OCI-LY7 (cell line): ENCODE measurements around the gene IL17REL. TPM values are rescaled to one million over a fixed set of nuclear protein-coding genes. Genes with fewer than 3 reads are reported as not detected.

Source experiments
- BruUV-seq: library from RNA; stranded (reverse); fragments of 400-500 nt; replicated peaks from 2 replicates; lab custom pipeline; 2021; lab: Mats Ljungman, UMichigan
- CTCF ChIA-PET: fragments of 300-600 bp; sonication (Branson Sonifier 250); formaldehyde crosslinking; loops from one replicate; lab custom pipeline; 2022; ENCODE audit warnings: antibody characterized with exemption; ENCODE audit not compliant: unreplicated experiment; lab: Charles Lee
- POLR2A ChIA-PET: fragments of 300-600 bp; sonication (Branson Sonifier 250); formaldehyde crosslinking; loops from one replicate; lab custom pipeline; 2022; ENCODE audit warnings: antibody characterized with exemption; lab: Charles Lee
- DNase-seq: peaks from one replicate; pipeline ENCODE4 v3.0.0-alpha.2; 2015; ENCODE audit warnings: low spot score
- H2AFZ ChIP-seq: fragments of 200-600 bp; sonication (generic), shearing (Covaris generic); 2 replicates; pipeline ENCODE4 v1.6.1; 2014; ENCODE audit warnings: mild to moderate bottlenecking, antibody characterized with exemption, low read length, moderate library complexity
- H3K27ac ChIP-seq: fragments of 200-600 bp; sonication (generic); 2 replicates; pipeline ENCODE4 v1.5.1; 2014; ENCODE audit warnings: mixed run types, low read depth, mild to moderate bottlenecking, moderate library complexity, low read length, inconsistent platforms; ENCODE audit not compliant: poor library complexity, severe bottlenecking
- H3K36me3 ChIP-seq: fragments of 200-600 bp; sonication (generic); 2 replicates; pipeline ENCODE4 v1.6.1; 2014; ENCODE audit warnings: mild to moderate bottlenecking, antibody characterized with exemption, low read length, moderate library complexity, mixed read lengths; ENCODE audit not compliant: insufficient read depth
- H3K4me1 ChIP-seq: fragments of 200-600 bp; sonication (generic); 2 replicates; pipeline ENCODE4 v1.5.1; 2014; ENCODE audit warnings: mild to moderate bottlenecking, low read length; ENCODE audit not compliant: insufficient read depth, poor library complexity, severe bottlenecking
- H3K4me2 ChIP-seq: fragments of 200-600 bp; sonication (generic); 2 replicates; pipeline ENCODE4 v1.6.1; 2014; ENCODE audit warnings: mild to moderate bottlenecking, low read length
- H3K4me3 ChIP-seq: fragments of 200-600 bp; sonication (generic); 2 replicates; pipeline ENCODE4 v1.5.1; 2014; ENCODE audit warnings: mild to moderate bottlenecking, low read depth, low read length; ENCODE audit not compliant: poor library complexity, severe bottlenecking
- H3K79me2 ChIP-seq: fragments of 200-600 bp; sonication (generic); 2 replicates; pipeline ENCODE4 v1.6.1; 2016; ENCODE audit warnings: low read depth, mild to moderate bottlenecking, low read length, moderate library complexity, mixed read lengths; ENCODE audit not compliant: insufficient read depth
- H3K9me2 ChIP-seq: fragments of 200-600 bp; sonication (generic); 2 replicates; pipeline ENCODE4 v1.6.1; 2016; ENCODE audit warnings: mild to moderate bottlenecking, low read length, mixed read lengths; ENCODE audit not compliant: insufficient read depth
- H3K9me3 ChIP-seq: fragments of 200-600 bp; sonication (generic); 2 replicates; pipeline ENCODE4 v1.6.1; 2014; ENCODE audit warnings: mild to moderate bottlenecking, mixed run types, low read length, mixed read lengths
- H4K20me1 ChIP-seq: fragments of 200-600 bp; sonication (generic); 2 replicates; pipeline ENCODE4 v1.6.1; 2014; ENCODE audit warnings: mild to moderate bottlenecking, antibody characterized with exemption, low read length, moderate library complexity, mixed read lengths; ENCODE audit not compliant: insufficient read depth
- EZH2phosphoT487 ChIP-seq: fragments of 200-600 bp; sonication (generic); IDR thresholded peaks from 2 replicates; pipeline ENCODE4 v1.6.1; 2018; ENCODE audit warnings: low read depth, borderline replicate concordance, mild to moderate bottlenecking, mixed run types, antibody characterized with exemption, low read length, moderate library complexity, mixed read lengths
- intact Hi-C: fragments of 100-400 bp; cut with micrococcal nuclease; formaldehyde crosslinking; loops from one replicate; pipeline ENCODE4 v1.10.0; 2022; ENCODE audit not compliant: unreplicated experiment
- total RNA-seq, 2 experiments: library from RNA; depleted of rRNA in 1 of 2; stranded (reverse); fragments of >200 nt in 1 of 2; shearing (Covaris generic) in 1 of 2; gene quantifications; 2 replicates each; pipeline ENCODE4 v1.2.3, GENCODE V29; 2014 to 2022
- TF ChIP-seq, protein P1 (sequence below): fragments of 200-600 bp; sonication (generic); conservative IDR thresholded peaks from 2 replicates; pipeline ENCODE4 v1.5.1; 2014; ENCODE audit warnings: mild to moderate bottlenecking, antibody characterized with exemption, low read length, moderate library complexity, mixed read lengths

IL17REL gene
- total RNA-seq, 2 experiments from 2014 or later = 0.03 TPM; not detected in 1

DNA sequence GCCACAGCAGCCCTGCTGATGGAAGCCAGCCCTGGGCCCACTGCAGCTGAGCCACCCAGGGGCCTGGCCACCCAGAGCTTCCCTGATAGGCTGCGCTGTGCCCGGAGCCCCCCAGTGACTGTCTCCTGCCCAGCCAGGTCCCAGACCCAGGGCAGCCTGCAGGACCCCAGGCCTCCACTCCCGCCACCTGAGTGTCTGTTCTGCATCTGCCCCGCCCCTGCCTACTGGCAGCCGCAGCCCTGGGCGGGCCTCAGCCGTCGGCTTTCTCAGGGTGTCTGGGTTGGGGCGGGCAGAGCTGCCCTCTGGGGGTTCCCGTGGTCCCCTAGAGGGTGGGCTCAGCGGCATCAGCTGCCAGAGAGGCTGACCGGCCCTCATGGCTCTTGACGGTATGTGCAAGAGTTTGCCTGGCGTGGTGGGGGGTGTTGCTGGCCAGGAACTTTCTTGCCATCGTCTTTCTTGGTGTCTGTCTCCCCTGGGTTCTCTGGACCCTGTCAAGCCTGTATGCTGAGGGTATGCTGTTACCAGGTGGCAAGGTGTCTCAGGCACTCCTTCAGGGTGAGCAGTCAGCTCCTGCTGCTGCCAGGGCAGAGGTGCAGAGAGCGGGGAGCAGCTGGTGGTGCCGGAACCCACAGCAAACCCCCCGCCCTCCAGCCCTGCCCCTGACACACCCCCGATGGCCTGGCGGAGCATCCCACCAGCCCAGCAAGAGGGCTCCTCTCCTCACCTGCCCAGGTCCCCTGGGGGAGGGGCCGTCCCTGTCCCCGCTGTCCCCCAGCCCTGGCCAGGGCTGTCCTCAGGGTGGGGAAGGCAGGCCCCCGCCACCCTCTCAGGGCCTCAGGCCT is 64.2 kb downstream of the IL17REL start:
- BruUV-seq = no TSS peak
- no peak overlapping the region for H3K4me2 ChIP-seq

DNA sequence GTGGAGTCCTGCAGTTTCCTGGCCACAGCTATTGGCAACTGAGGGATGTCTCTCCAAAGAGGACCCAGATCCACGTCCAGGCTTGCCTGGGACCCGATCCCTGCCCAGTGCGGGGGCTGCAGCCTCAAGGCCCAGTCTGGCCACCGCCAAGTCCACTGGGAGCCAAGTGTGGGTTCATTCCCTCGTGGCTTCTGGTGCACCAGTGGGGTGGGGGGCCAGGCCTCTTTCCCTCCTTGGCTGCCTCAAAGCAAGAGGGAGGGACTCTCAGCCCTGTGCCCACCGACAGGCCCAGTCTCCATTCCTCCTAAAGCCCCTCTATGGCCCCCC is 65.3 kb downstream of the IL17REL start:
- 0 out of 2 replicates have a peak, but pooled peaks cover 4% of the 10 kb centered on the region for H3K9me3 ChIP-seq
- H2AFZ ChIP-seq = no peak overlapping the region
- no peaks in the 10 kb centered on the region for H3K36me3 ChIP-seq
- no peaks in the 10 kb centered on the region for H3K9me2 ChIP-seq
- no peaks in the 10 kb centered on the region for H3K79me2 ChIP-seq
- no peak for DNase-seq
- no TSS peak for BruUV-seq
- no peak overlapping the region for H3K27ac ChIP-seq
- no peak for TF ChIP-seq EZH2phosphoT487
- TF ChIP-seq, protein P1, sequence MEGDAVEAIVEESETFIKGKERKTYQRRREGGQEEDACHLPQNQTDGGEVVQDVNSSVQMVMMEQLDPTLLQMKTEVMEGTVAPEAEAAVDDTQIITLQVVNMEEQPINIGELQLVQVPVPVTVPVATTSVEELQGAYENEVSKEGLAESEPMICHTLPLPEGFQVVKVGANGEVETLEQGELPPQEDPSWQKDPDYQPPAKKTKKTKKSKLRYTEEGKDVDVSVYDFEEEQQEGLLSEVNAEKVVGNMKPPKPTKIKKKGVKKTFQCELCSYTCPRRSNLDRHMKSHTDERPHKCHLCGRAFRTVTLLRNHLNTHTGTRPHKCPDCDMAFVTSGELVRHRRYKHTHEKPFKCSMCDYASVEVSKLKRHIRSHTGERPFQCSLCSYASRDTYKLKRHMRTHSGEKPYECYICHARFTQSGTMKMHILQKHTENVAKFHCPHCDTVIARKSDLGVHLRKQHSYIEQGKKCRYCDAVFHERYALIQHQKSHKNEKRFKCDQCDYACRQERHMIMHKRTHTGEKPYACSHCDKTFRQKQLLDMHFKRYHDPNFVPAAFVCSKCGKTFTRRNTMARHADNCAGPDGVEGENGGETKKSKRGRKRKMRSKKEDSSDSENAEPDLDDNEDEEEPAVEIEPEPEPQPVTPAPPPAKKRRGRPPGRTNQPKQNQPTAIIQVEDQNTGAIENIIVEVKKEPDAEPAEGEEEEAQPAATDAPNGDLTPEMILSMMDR = no peak
- no peaks in the 10 kb centered on the region for H4K20me1 ChIP-seq
- ChIA-PET CTCF (no interaction called here), POLR2A (interaction anchor here (0.9 kb wide), 1 partner anchor 10 kb away, joined by 6 read pairs; no protein-coding TSS in a partner anchor)
- intact Hi-C loops = no loop called here
- H3K4me3 ChIP-seq = no peak overlapping the region
- H3K4me1 ChIP-seq = peaks cover 27% of the 10 kb centered on the region
- H3K4me2 ChIP-seq = no peak overlapping the region

More for the DNA sequence above, 64.2 kb downstream of the IL17REL start:
- H3K9me2 ChIP-seq = no peaks in the 10 kb centered on the region
- no peaks in the 10 kb centered on the region for H3K9me3 ChIP-seq
- no peak overlapping the region for H3K27ac ChIP-seq
- H3K4me3 ChIP-seq = no peak overlapping the region
- intact Hi-C loops = no loop called here
- H3K79me2 ChIP-seq = no peaks in the 10 kb centered on the region
- no peaks in the 10 kb centered on the region for H3K36me3 ChIP-seq
- H2AFZ ChIP-seq = no peak overlapping the region
- CTCF ChIA-PET = no interaction called here
- H4K20me1 ChIP-seq = no peaks in the 10 kb centered on the region
- DNase-seq = no peak
- POLR2A ChIA-PET = no interaction called here
- H3K4me1 ChIP-seq = peaks cover 27% of the 10 kb centered on the region
- TF ChIP-seq, protein P1 = no peak
- no peak for TF ChIP-seq EZH2phosphoT487
